Globus pallidus (tissue), 1 donor: ENCODE results near the gene LINC01488.

Source experiments
- DNase-seq: peaks from one replicate; pipeline ENCODE4 v3.0.0-alpha.2; 2015; ENCODE audit warnings: low spot score

Gene LINC01488

DNA sequence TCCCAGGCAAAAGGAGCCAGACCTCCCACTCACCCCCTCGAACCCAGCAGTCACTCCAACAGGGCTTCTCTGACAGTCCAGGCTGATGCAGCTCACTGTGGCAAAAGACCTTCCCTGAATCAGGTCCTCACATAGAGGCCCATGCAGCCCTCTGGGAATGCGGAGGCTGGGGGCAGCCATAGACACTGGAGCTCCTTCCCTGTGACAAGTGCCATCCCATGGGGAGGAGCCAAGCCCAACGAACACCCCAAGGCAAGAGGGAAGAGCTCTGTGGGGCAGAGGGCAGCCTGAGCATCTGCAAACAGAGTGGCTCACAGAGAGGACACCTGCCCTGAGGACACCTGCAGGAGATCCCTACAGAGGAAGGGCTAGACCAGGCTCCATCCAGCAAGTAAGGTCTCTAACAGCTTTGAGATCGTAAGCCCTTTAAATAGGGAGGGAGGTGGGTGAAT, at the start of gene LINC01488:
LINC01488 (plus strand) TSS at position 271 of the 452 bp plus-strand sequence.
- DNase-seq, result no peak

DNA sequence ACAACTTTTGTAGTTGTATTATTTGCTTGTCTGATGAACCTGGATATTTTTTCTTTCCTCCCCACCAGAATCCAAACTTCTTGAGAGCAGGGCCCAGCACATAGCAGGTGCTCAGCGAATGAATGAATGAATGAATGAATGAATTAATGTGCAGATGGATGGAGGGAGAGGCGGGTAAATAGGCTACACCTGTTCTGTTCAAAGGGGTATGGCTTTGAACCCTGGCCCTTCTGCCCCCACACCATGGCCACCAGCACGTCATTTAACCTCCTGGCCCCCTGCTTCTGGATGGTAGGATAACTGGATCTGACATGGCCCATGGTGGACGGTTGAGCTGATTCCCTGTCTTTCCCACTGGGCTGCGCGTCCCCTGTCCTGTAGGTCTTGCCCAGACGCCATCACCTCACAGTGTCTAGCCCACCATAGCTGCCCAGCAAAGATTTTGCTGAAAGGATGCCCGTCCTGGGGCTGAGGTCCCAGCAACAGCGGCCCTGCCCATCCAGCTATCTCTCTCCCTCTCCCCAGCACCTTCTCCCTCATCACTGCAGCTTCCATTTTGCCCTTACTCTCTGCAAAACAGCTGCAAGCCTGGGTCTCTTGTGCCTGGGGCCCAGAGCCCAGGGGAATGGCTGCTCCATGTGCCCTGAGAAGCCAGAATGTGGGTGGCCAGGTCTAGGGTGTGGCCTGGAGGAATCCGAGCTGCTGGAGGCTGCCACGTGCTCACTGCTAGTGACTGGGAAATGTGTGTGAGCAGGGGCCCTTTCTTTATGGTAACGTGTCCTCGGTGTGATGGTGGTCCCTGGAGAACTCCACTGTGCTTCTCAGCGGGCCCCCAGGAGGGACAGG, 49.3 kb upstream of the LINC01488 start:
- DNase-seq, result no peak

- no peak for DNase-seq
Observed at GRCh38 chr11:69433741-69434140, 47.7 kb upstream of the LINC01488 start.

- DNase-seq, result no peak
Observed at GRCh38 chr11:69434471-69434931, 47.0 kb upstream of the LINC01488 start.

GRCh38 chr11:69435161-69435986, 46.1 kb upstream of the LINC01488 start:
- DNase-seq, result no peak

GRCh38 chr11:69436041-69436982, 45.2 kb upstream of the LINC01488 start:
- DNase-seq, result no peak

GRCh38 chr11:69437001-69437875, 44.2 kb upstream of the LINC01488 start:
- DNase-seq, result no peak

DNA sequence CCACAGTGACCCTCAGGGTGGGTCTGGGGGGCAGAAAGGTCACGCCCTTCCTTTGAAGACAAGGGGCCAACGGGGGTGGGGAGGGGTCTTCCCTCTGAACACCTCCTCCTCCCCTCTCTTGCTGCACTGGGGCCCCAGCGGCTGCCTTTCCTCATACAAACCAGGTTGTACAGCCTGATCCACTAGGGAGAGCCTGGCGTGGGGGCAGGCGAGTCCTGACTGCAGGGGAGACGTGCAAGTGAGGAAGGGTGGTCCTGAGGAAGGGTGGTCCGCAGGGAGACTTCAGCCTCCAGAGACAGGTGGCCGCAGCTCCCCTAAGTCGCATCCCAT, 43.6 kb upstream of the LINC01488 start:
- DNase-seq, result no peak

GRCh38 chr11:69438286-69438920, 43.1 kb upstream of the LINC01488 start:
- no peak for DNase-seq

DNA sequence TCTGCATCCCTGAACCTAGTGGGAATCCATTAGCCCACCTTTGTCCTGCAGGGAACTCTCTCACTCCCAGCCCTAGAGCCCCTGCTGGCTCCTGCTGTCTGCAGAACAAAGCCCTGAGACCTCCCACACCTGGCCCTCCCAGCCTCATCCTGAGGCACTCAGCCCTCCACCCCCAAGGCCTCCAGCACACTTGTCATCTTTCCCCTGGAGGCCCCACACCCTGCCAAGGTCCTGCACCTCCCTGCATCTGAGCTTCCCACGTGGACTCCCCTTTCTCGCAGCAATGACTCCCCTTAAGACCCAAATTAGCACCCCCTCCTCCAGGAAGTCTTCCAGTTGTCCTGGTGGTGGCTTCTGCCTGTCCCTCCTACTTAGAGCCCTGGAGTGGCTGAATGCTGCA, 42.3 kb upstream of the LINC01488 start:
- no peak for DNase-seq

DNA sequence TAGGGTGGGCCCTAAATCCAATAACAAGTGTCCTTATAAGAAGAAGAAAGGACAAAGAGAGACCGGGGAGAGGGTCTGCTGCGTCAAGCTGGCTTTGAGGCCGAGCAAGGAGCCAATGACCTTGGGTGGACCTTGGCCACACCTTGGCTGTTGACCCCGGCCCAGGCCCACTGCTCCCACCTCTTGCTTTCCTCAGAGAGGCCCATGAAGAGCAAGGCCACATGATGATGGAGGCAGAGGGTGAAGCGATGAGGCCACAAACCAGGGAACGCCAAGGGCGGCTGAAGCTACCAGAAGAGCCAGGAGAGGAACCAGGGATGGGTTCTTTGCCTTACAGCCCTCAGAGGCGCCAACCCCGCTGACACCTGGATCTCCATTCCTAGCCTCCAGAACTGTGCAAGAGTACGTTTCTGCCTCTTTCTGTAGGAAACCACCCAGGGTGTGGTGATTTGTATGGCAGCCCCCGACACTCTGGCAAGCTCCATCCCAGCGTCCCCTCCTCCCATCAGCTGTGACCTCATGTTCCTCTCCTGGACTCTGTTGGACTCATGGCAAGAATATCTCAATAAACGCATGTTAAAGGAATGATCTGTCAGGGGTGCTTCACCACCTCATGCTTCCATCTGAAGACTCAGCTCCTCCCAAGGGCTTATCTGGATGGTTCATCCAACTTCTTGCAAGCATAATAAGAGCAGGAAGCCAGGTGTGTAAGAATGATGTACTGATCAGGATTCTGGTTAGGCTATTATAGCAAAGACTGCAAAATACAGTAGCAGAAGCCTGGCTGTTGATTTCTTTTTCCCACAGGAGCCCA, 41.6 kb upstream of the LINC01488 start:
- DNase-seq, result no peak

DNA sequence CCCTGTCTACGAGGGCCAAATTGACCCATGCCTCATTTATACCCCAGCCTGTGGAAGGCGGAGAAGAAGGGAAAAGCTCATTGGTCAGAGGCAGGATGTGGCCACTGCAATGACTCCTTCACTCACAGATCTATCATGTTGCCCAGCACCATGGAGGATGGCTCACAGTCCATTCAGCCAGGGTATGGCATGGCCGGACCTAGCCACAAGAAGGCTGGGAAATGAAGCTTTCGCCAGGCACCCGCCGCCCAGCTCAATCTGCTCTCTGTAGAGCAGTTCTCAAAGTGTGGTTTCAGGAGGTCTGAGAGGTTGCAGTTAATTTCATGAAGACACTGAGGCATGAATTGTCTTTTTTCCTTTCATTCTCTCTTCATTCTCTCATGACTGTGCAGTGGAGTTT, 40.6 kb upstream of the LINC01488 start:
- DNase-seq, result no peak

- no peak for DNase-seq
Observed at GRCh38 chr11:69442012-69442806, 39.3 kb upstream of the LINC01488 start.

DNA sequence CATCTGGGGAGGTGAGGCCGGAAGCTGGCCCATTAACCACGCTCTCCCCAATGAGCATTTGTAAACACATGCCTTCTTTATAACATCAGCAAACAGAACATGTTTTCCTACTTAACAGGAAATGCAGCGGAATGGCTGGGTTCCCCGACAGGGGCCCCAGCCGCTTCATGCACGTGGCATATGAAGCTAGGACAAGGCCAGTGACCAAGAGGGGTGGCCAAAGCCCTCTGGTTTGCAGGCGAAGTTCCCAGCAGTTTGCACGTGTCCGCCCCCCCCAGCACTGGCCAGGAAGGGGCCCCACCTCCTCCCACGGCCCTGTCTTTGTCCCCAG, 38.7 kb upstream of the LINC01488 start:
- DNase-seq, result no peak

- peak; percentile 82 for DNase-seq
Observed at GRCh38 chr11:69443138-69443967, 38.1 kb upstream of the LINC01488 start.

GRCh38 chr11:69443968-69444364, 37.5 kb upstream of the LINC01488 start:
- DNase-seq, result no peak

DNA sequence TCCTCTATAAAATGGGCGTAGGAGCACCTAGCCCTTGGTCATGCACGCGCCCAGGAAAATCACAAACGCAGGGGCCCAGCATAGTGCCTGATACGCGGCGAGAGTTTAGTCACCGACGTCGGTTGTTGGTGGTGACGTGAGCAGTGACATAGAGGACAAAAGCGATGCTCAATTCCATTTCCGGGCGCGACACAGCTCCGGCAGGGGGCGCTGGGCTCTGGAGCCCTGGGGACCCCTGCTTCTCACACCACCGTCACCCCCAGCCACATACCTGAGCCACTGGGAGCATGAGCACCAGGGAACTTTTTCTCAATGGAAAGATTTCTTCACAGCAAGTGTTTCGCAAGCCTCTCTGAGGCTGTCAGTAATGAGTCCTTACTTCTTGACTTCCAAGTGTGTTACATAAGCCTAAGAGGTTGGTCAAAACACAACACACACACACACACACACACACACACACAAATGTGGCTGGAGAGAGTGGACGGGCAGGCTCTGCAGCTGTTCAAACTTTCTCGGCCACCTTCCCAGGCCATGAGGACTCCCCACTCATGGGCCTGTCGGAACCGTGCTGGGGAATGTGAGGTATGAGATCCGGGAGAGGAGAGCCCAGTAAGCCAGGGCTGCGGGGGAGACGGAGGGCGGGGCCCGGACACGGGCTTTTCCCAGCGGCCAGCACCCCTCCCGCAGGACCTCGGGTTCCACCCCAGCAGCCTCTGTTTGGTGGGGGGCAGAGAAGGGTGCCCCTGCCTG, 36.9 kb upstream of the LINC01488 start:
- no peak for DNase-seq
